ENCODE data around the gene LRP3.

- no peak for TF ChIP-seq POLR2A (IDR thresholded peaks at IDR 0.05)
- no peak for TF ChIP-seq CTCF (IDR thresholded peaks at IDR 0.05)
These were observed 2.5 kb downstream of the LRP3 start for GRCh38 chr19:33196446-33197193.

Data from ovary (tissue), 3 donors.